ENCODE data around the gene KCNT2.
A peak's percentile ranks its signal among the peaks of the same experiment; 100 is the strongest.

KCNT2 gene

DNA sequence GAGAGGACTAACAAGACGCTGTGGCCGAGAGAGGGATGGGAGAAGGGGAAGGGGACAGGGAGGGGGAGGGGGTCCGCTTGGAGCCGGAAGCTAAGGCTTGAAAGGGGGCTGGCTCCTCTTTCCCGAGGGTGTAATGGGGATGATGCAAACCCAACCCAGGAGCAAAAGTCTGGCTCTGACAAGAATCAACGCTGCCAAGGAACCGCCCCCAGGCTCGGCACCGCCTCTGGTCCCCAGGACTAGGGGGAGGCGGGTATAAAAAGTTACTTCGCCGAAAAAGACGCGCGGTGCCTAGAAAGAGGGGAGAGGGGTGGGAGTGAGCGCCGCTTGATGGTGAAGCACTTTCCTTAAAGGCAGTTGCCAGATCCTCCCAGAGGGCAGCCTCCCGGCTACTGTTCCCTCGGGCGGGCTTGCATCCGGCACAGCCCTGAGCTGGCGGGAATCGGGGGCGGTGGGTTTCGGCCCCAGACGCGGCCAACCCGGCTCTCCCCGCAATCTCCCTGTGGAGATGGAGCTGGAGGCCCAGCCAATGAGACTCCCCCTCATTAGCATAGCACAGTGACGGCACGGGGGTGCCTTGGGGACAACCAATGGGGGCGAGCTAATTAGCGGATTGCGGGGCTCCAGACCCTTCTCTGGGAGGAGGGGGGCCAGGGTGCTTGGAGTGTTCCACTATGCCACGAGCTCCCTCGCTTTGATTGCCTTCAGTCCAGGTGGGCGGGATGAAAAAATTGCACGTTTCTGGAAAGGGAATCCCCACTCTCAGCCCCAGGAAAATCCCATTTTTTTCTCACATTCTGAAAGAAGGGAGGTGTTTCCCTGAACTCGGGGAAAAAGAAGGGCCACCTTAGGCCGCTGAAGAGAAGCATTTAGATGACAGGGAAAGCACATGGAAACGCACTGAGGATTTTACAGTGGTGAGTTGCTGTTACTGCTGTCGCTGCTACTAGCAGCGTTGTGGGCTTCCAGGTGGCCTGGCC, at the start of gene KCNT2:
KCNT2 (minus strand) TSS at position 51 of the 980 bp plus-strand sequence. CDS start 131 bp downstream, outside the sequence.
- H3K4me3 ChIP-seq (ENCODE audit: low read length), result peak within 1 kb of the TSS; percentile 96
- DNase-seq (ENCODE audit: low read depth), result peak; percentile 85
- TF ChIP-seq, protein P1, sequence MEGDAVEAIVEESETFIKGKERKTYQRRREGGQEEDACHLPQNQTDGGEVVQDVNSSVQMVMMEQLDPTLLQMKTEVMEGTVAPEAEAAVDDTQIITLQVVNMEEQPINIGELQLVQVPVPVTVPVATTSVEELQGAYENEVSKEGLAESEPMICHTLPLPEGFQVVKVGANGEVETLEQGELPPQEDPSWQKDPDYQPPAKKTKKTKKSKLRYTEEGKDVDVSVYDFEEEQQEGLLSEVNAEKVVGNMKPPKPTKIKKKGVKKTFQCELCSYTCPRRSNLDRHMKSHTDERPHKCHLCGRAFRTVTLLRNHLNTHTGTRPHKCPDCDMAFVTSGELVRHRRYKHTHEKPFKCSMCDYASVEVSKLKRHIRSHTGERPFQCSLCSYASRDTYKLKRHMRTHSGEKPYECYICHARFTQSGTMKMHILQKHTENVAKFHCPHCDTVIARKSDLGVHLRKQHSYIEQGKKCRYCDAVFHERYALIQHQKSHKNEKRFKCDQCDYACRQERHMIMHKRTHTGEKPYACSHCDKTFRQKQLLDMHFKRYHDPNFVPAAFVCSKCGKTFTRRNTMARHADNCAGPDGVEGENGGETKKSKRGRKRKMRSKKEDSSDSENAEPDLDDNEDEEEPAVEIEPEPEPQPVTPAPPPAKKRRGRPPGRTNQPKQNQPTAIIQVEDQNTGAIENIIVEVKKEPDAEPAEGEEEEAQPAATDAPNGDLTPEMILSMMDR (conservative IDR thresholded peaks at IDR 0.05; ENCODE audit: low read depth, low read length), result peak; percentile 19

DNA sequence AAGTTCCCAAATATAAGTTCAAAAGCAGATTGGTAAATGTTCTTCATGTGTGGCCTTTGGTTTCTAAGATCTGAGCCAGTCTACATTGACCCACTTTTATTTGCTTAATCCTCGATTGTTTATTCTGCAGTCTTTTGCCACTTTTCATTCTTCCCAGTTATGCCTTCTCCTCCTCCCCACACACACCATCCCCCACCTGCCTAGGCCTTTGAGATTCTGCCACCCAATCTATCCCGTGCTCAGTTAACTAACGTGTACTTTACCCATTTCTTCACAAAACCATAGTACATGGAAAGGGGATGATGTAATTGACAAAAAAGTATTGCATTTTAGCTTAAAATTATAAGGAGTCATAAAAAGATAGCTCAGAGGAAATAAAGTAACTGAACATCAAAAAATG, 47.3 kb upstream of the KCNT2 start:
- H3K4me3 ChIP-seq (ENCODE audit: low read length), result no peak overlapping the region
- TF ChIP-seq, protein P1 (conservative IDR thresholded peaks at IDR 0.05; ENCODE audit: low read depth, low read length), result no peak
- no peak for DNase-seq (ENCODE audit: low read depth)

DNA sequence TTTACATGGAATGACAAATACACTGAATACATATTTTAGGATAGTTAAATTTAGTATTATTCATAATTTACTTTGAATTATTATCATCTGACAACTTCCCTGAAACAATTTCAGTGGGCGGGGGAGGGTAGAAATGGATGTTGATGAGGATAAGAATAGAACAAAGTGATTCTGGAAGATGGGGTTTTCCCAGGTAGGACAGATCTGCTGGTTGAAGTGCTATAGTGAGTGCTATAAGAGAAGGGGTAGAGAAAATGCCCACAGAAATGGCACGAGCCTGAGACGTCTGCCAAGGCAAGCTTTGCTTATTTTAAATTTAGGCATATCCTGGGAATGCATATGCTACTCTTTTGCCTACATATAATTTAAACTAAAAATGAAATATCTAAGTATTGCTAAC, 46.8 kb upstream of the KCNT2 start:
- TF ChIP-seq, protein P1 (conservative IDR thresholded peaks at IDR 0.05; ENCODE audit: low read depth, low read length), result no peak
- H3K4me3 ChIP-seq (ENCODE audit: low read length), result no peak overlapping the region
- no peak for DNase-seq (ENCODE audit: low read depth)

DNA sequence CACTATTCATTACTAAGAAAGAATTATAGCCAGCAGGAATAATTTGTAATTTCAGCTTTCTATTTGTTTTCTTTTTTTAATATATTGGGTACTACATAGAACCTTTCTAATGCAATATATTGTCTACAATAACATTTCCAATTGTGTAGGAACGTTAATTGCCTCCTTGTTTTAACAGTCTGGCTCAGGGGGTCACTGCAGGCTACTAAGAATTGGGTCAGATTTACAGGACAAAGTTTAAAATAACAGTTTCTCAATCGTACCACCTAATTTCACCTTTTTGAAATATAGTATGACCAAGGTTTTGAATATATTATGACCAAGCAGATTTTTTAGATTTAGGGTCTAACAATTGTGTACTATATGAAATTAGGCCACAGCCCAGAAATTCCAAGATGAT, 46.0 kb upstream of the KCNT2 start:
- TF ChIP-seq, protein P1 (conservative IDR thresholded peaks at IDR 0.05; ENCODE audit: low read depth, low read length), result no peak
- DNase-seq (ENCODE audit: low read depth), result no peak
- peak overlapping the region; percentile 58 for H3K4me3 ChIP-seq (ENCODE audit: low read length)

DNA sequence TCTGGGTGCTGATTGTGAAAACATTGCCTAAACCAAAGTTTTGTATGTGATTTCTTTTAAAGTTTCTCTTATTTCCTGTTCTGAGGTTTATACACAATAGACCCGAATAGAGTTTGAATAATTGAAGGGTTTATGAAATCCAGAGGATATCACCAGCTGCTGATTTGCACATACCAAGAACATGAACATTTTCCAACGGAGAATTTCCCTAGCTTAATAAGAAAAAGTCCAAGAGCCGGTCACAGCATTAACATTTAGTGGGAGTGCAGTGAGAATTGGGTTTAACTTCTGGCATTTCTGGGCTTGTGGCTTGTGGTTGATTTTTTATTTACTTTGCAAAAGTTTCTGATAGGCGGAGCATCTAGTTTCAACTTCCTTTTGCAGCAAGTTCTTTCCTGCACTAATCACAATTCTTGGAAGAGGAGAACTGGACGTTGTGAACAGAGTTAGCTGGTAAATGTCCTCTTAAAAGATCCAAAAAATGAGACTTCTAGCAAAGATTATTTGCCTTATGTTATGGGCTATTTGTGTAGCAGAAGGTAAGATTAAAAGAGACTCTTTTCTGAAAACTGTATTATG, 43.5 kb upstream of the KCNT2 start, which contains the start of gene CFH:
CFH (plus strand) TSS at position 407 of the 579 bp plus-strand sequence; CDS start at position 482, 75 bp downstream.
- peak; percentile 55 for DNase-seq (ENCODE audit: low read depth)

DNA sequence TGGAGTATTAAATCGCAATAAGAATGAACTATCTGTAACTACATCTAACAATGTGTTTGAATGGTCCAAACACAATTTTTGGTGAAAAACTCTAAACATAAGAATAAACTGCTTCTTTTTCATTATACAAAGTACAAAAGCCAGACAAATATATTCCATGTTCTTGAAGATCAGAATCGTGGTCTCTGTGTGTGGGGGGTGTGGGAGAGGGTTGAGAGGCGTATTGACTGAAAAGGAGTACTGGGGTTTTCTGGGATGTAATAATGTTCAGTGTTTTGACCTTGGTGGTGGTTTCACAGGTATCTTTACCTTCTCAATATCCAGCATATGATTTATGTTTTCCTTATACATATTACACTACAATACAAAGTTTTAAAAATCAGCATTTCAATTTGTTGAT, 42.8 kb upstream of the KCNT2 start:
- TF ChIP-seq, protein P1 (conservative IDR thresholded peaks at IDR 0.05; ENCODE audit: low read depth, low read length), result no peak
- no peak for DNase-seq (ENCODE audit: low read depth)
- H3K4me3 ChIP-seq (ENCODE audit: low read length), result no peak overlapping the region

More for the DNA sequence above, 43.5 kb upstream of the KCNT2 start, which contains the start of gene CFH:
- TF ChIP-seq, protein P1 (conservative IDR thresholded peaks at IDR 0.05; ENCODE audit: low read depth, low read length), result no peak
- H3K4me3 ChIP-seq (ENCODE audit: low read length), result peak within 1 kb of the TSS; percentile 58

All from retinal pigment epithelial cell (primary cell).